ENCODE data around the gene DOCK11. TPM values are rescaled to one million over a fixed set of nuclear protein-coding genes. Genes with fewer than 3 reads are reported as not detected.

DOCK11 gene
- polyA plus RNA-seq, 3 donors, result 20.8 to 39.7 (median 34.8) TPM

- Histone ChIP-seq H3K9me3 (replicated peaks in 1 of 2; ENCODE audit: control insufficient read depth in 1 of 2, insufficient read depth in 1 of 2, low read length in 2 of 2) (no peaks in the 10 kb centered on the region), H3K9ac (ENCODE audit: insufficient read depth, low read length, poor library complexity, severe bottlenecking) (no peak overlapping the region), H4K20me1 (ENCODE audit: insufficient read depth, low read length) (no peaks in the 10 kb centered on the region), H3K4me1 (ENCODE audit: control insufficient read depth in 1 of 2, insufficient read depth in 2 of 2, low read length in 2 of 2) (peaks cover 21 to 32% of the 10 kb centered on the region in 2 donors), H3K4me2 (replicated peaks; ENCODE audit: extremely low read depth, low read length, poor library complexity, severe bottlenecking) (no peak overlapping the region), H3K79me2 (ENCODE audit: insufficient read depth, low read length) (no peaks in the 10 kb centered on the region), H3K4me3 (replicated peaks in 1 of 3; ENCODE audit: low read depth in 2 of 3, low read length in 3 of 3) (peak overlapping the region in 1 of 3 experiments; percentile 2), H3K36me3 (replicated peaks in 1 of 2; ENCODE audit: control insufficient read depth in 1 of 2, insufficient read depth in 2 of 2, low read length in 2 of 2) (peaks cover 49 to 62% of the 10 kb centered on the region in 2 donors), H2AFZ (ENCODE audit: insufficient read depth, low read depth, low read length, poor library complexity, severe bottlenecking) (no peak overlapping the region), H3K27ac (ENCODE audit: low read depth in 1 of 2, low read length in 2 of 2) (peak overlapping the region in 1 of 2 donors; percentile 58), H3K27me3 (ENCODE audit: control insufficient read depth in 2 of 2, insufficient read depth in 2 of 2, low read length in 2 of 2) (no peaks in the 10 kb centered on the region)
- Mint-ChIP-seq H3K27me3 (ENCODE audit: low read depth in 3 of 3) (peaks cover 0 to 2% (median 0%) of the 10 kb centered on the region in 3 donors), H3K4me3 (peak overlapping the region in 1 of 2 donors; percentile 2), H3K4me1 (peaks cover 30% of the 10 kb centered on the region), H3K27ac (peak overlapping the region; percentile 22 to 76 (median 64)), H3K36me3 (peaks cover 28 to 52% of the 10 kb centered on the region in 2 donors), H3K9me3 (peaks cover 0 to 6% (median 0%) of the 10 kb centered on the region in 7 donors)
- no peak for TF ChIP-seq CTCF (IDR thresholded peaks at IDR 0.05)
- WGBS (ENCODE audit: insufficient coverage), result no CpG with 5 or more reads among the region's 4 CpGs
- DNase-seq, result peak in 1 of 3 donors; percentile 1
- intact Hi-C loops (cut with micrococcal nuclease), result no loop called here
These were observed 137.2 kb downstream of the DOCK11 start for GRCh38 chrX:118632862-118633261.

DNA sequence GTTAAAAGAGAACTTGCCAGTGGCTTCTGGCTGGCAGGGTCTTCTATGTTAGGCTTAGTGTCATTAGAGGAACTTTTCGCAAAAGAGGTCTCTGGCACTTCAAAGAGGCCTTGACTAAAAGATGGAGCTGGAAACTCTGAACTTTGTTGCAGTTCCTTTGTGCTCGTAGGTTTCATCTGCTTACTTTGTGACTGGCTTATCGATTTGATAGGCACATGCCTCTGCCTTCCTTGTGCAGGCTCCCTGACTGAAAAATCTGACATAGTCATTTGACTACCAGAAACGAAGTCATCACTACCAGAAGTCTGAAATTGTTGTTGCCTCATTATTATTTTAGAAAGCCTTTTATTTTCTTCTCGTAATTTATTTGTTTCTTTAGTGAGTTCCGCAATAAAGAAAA is 137.9 kb downstream of the DOCK11 start:
- TF ChIP-seq CTCF (IDR thresholded peaks at IDR 0.05), result no peak
- WGBS (ENCODE audit: insufficient coverage), result 83% methylated on average over 2 of the region's 6 CpGs
- H3K4me3 ChIP-seq (replicated peaks in 1 of 3; ENCODE audit: low read depth in 2 of 3, low read length in 3 of 3), result no peak overlapping the region
- no peaks in the 10 kb centered on the region for H3K27me3 ChIP-seq (ENCODE audit: control insufficient read depth in 2 of 2, insufficient read depth in 2 of 2, low read length in 2 of 2)
- H3K9ac ChIP-seq (ENCODE audit: insufficient read depth, low read length, poor library complexity, severe bottlenecking), result no peak overlapping the region
- intact Hi-C loops (cut with micrococcal nuclease), result no loop called here
- H3K36me3 ChIP-seq (replicated peaks in 1 of 2; ENCODE audit: control insufficient read depth in 1 of 2, insufficient read depth in 2 of 2, low read length in 2 of 2), result peaks cover 44 to 62% of the 10 kb centered on the region in 2 donors
- no peak for DNase-seq
- Mint-ChIP-seq H3K9me3 (peaks cover 0 to 6% (median 0%) of the 10 kb centered on the region in 7 donors), H3K4me3 (no peak overlapping the region), H3K4me1 (peaks cover 30% of the 10 kb centered on the region), H3K27ac (peak overlapping the region in 1 of 7 donors; percentile 73), H3K36me3 (peaks cover 30 to 50% of the 10 kb centered on the region in 2 donors), H3K27me3 (ENCODE audit: low read depth in 3 of 3) (peaks cover 0 to 2% (median 0%) of the 10 kb centered on the region in 3 donors)
- H3K9me3 ChIP-seq (replicated peaks in 1 of 2; ENCODE audit: control insufficient read depth in 1 of 2, insufficient read depth in 1 of 2, low read length in 2 of 2), result no peaks in the 10 kb centered on the region
- peak overlapping the region in 1 of 2 donors; percentile 58 for H3K27ac ChIP-seq (ENCODE audit: low read depth in 1 of 2, low read length in 2 of 2)
- H3K79me2 ChIP-seq (ENCODE audit: insufficient read depth, low read length), result no peaks in the 10 kb centered on the region
- no peak overlapping the region for H3K4me2 ChIP-seq (replicated peaks; ENCODE audit: extremely low read depth, low read length, poor library complexity, severe bottlenecking)
- no peaks in the 10 kb centered on the region for H4K20me1 ChIP-seq (ENCODE audit: insufficient read depth, low read length)
- peaks cover 21 to 32% of the 10 kb centered on the region in 2 donors for H3K4me1 ChIP-seq (ENCODE audit: control insufficient read depth in 1 of 2, insufficient read depth in 2 of 2, low read length in 2 of 2)
- no peak overlapping the region for H2AFZ ChIP-seq (ENCODE audit: insufficient read depth, low read depth, low read length, poor library complexity, severe bottlenecking)

All from CD14-positive monocyte (primary cell).